Urothelium cell line (cell line): ENCODE data around the gene CYREN.
"Not testable (repeated sequence)": the region's sequence is repeated elsewhere in the genome, so short reads cannot be mapped to it uniquely, and the experiment has no call there.

Experiments used
- DNase-seq: peaks from one replicate; pipeline ENCODE4 v3.0.0; 2011; ENCODE audit warnings: low spot score, mixed read lengths
- FAIRE-seq: peaks from 2 replicates; lab custom pipeline; 2011; peaks lifted over from hg19 to GRCh38; lab: Jason Lieb, UNC

The CYREN gene

GRCh38 chr7:135160858-135161653 lies 9.5 kb downstream of the CYREN start:
- DNase-seq = no peak
- no peak for FAIRE-seq

GRCh38 chr7:135160098-135160857 lies 10.2 kb downstream of the CYREN start:
- DNase-seq (no peak), FAIRE-seq (no peak)

GRCh38 chr7:135159359-135160085 lies 11.0 kb downstream of the CYREN start:
- DNase-seq (no peak), FAIRE-seq (no peak)

- no peak for DNase-seq
- no peak for FAIRE-seq
Measured at GRCh38 chr7:135158874-135159273, 11.6 kb downstream of the CYREN start.

GRCh38 chr7:135158141-135158655 lies 12.3 kb downstream of the CYREN start:
- DNase-seq = no peak
- no peak for FAIRE-seq

GRCh38 chr7:135156290-135156689 lies 14.2 kb downstream of the CYREN start:
- DNase-seq (no peak), FAIRE-seq (no peak)

- DNase-seq = no peak
- no peak for FAIRE-seq
Measured at GRCh38 chr7:135154734-135155133, 15.8 kb downstream of the CYREN start.

GRCh38 chr7:135152442-135152841 lies 18.1 kb downstream of the CYREN start:
- FAIRE-seq (no peak), DNase-seq (no peak)

GRCh38 chr7:135151533-135151932 lies 19.0 kb downstream of the CYREN start:
- FAIRE-seq (no peak), DNase-seq (no peak)

GRCh38 chr7:135151132-135151531 lies 19.4 kb downstream of the CYREN start:
- FAIRE-seq (no peak), DNase-seq (no peak)

GRCh38 chr7:135150072-135150782 lies 20.3 kb downstream of the CYREN start:
- DNase-seq (no peak), FAIRE-seq (no peak)

- DNase-seq = no peak
- no peak for FAIRE-seq
Measured at GRCh38 chr7:135147899-135148721, 22.4 kb downstream of the CYREN start, which contains the start of gene TMEM140. TMEM140 (plus strand) TSS chr7:135148072; CDS start chr7:135164442, 16,370 bp downstream.

GRCh38 chr7:135147341-135147898 lies 23.1 kb downstream of the CYREN start:
- FAIRE-seq (no peak), DNase-seq (no peak)

GRCh38 chr7:135143885-135144668 lies 26.4 kb downstream of the CYREN start:
- FAIRE-seq (no peak), DNase-seq (no peak)

- DNase-seq = no peak
- no peak for FAIRE-seq
Measured at GRCh38 chr7:135129579-135129978, 40.9 kb downstream of the CYREN start.

- no peak for FAIRE-seq
Measured at GRCh38 chr7:135128931-135129330, 41.6 kb downstream of the CYREN start.

GRCh38 chr7:135124631-135125030 lies 45.9 kb downstream of the CYREN start:
- not testable (repeated sequence) for DNase-seq, FAIRE-seq

More at GRCh38 chr7:135128931-135129330, 41.6 kb downstream of the CYREN start:
- DNase-seq = no peak

- no peak for FAIRE-seq
- no peak for DNase-seq
Measured at GRCh38 chr7:135121868-135122267, 48.6 kb downstream of the CYREN start.
